Vagina (tissue), 2 donors: ENCODE results near the gene ELMO1.

ENCODE experiments used
- CTCF ChIP-seq, 3 experiments: fragments of 450-650 bp in 2 of 3; fragments of 200-600 bp in 1 of 3; sonication (generic) in 1 of 3; IDR thresholded peaks; one replicate each; pipeline ENCODE4 v1.5.1; 2017 to 2019; ENCODE audit warnings: antibody characterized with exemption in 3 of 3, mild to moderate bottlenecking in 2 of 3, moderate library complexity in 2 of 3
- POLR2A ChIP-seq, 2 donors: fragments of 450-650 bp; IDR thresholded peaks; one replicate each; pipeline ENCODE4 v1.6.1; 2017; ENCODE audit warnings: antibody characterized with exemption in 2 of 2, mild to moderate bottlenecking in 2 of 2, moderate library complexity in 2 of 2
- POLR2AphosphoS5 ChIP-seq, 2 donors: sonication (generic); formaldehyde crosslinking; IDR thresholded peaks; one replicate each; pipeline ENCODE4 v1.9.0; 2017; ENCODE audit warnings: antibody characterized with exemption in 2 of 2, mild to moderate bottlenecking in 2 of 2, low read depth in 1 of 2; ENCODE audit not compliant: insufficient read depth in 1 of 2

- no peak for TF ChIP-seq POLR2A (IDR thresholded peaks at IDR 0.05)
- TF ChIP-seq CTCF (IDR thresholded peaks at IDR 0.05): no peak
- TF ChIP-seq POLR2AphosphoS5 (IDR thresholded peaks at IDR 0.05; ENCODE audit: insufficient read depth in 1 of 2, low read depth in 1 of 2): no peak
Measured at GRCh38 chr7:37187179-37187578, 261.5 kb downstream of the ELMO1 start.
